GM18520 (cell line): ENCODE results near the gene CRISPLD2.

Experiments used
- ATAC-seq: cut with Tn5 transposase; IDR thresholded peaks from one replicate; pipeline ENCODE4 v1.9.1; 2021; ENCODE audit not compliant: unreplicated experiment

The CRISPLD2 gene

GRCh38 chr16:84795329-84796053, 24.3 kb upstream of the CRISPLD2 start:
- ATAC-seq = no peak

- no peak for ATAC-seq
Observed at GRCh38 chr16:84800158-84800978, 19.4 kb upstream of the CRISPLD2 start.

GRCh38 chr16:84803146-84803545, 16.6 kb upstream of the CRISPLD2 start:
- ATAC-seq = no peak

- ATAC-seq = no peak
Observed at GRCh38 chr16:84804326-84804725, 15.5 kb upstream of the CRISPLD2 start.

- ATAC-seq = no peak
Observed at GRCh38 chr16:84806256-84806889, 13.4 kb upstream of the CRISPLD2 start.

- ATAC-seq = no peak
Observed at GRCh38 chr16:84806890-84807258, 12.9 kb upstream of the CRISPLD2 start.

GRCh38 chr16:84807776-84808175, 12.0 kb upstream of the CRISPLD2 start:
- ATAC-seq = no peak

- no peak for ATAC-seq
Observed at GRCh38 chr16:84808826-84809225, 11.0 kb upstream of the CRISPLD2 start.

- no peak for ATAC-seq
Observed at GRCh38 chr16:84810518-84811273, 9.1 kb upstream of the CRISPLD2 start.

- no peak for ATAC-seq
Observed at GRCh38 chr16:84811529-84811928, 8.3 kb upstream of the CRISPLD2 start.

- ATAC-seq = no peak
Observed at GRCh38 chr16:84813141-84813934, 6.4 kb upstream of the CRISPLD2 start.

GRCh38 chr16:84815462-84815861, 4.3 kb upstream of the CRISPLD2 start:
- ATAC-seq = no peak

- no peak for ATAC-seq
Observed at GRCh38 chr16:84816023-84816422, 3.8 kb upstream of the CRISPLD2 start.

GRCh38 chr16:84816485-84816884, 3.3 kb upstream of the CRISPLD2 start:
- ATAC-seq = no peak

GRCh38 chr16:84817206-84817605, 2.6 kb upstream of the CRISPLD2 start:
- no peak for ATAC-seq

- ATAC-seq = no peak
Observed at GRCh38 chr16:84817613-84818012, 2.2 kb upstream of the CRISPLD2 start.

GRCh38 chr16:84818133-84818532, 1.7 kb upstream of the CRISPLD2 start:
- ATAC-seq = no peak

GRCh38 chr16:84818989-84819643, 669 bp upstream of the CRISPLD2 start:
- ATAC-seq = no peak

GRCh38 chr16:84820305-84820684, 510 bp downstream of the CRISPLD2 start:
- no peak for ATAC-seq

- ATAC-seq = no peak
Observed at GRCh38 chr16:84820771-84821170, 986 bp downstream of the CRISPLD2 start.
